ENCODE results near the gene KIAA2012. TPM values are rescaled to one million over a fixed set of nuclear protein-coding genes. Genes with fewer than 3 reads are reported as not detected.
A peak's percentile ranks its signal among the peaks of the same experiment; 100 is the strongest.

Gene KIAA2012
- total RNA-seq (2022) (0.17 TPM in 1 of 2 replicates, not detected in the other), Bru-seq, nascent RNA (percentile 10 among the genes with signal in this experiment), BruChase-seq, experiment 1, labeled RNA remaining after a 6-hour chase (percentile 9 among the genes with signal in this experiment), BruChase-seq, experiment 2, labeled RNA remaining after a 2-hour chase (percentile 8 among the genes with signal in this experiment)
- long read RNA-seq, partial matches to known transcripts: 1 of 1 reads
- long read RNA-seq, other reads (novel, unspliced or antisense): 0 of 1 reads

- Mint-ChIP-seq H3K9me3 (ENCODE audit: low read depth, unreplicated experiment) (no peaks in the 10 kb centered on the region), H3K27ac (ENCODE audit: unreplicated experiment) (no peak within 1 kb of the TSS), H3K27me3 (ENCODE audit: unreplicated experiment) (peaks cover 13% of the 10 kb centered on the region), H3K36me3 (ENCODE audit: insufficient read depth, unreplicated experiment) (no peaks in the 10 kb centered on the region), H3K4me3 (ENCODE audit: low read depth, unreplicated experiment) (no peak within 1 kb of the TSS), H3K4me1 (ENCODE audit: low read depth, unreplicated experiment) (peaks cover 6% of the 10 kb centered on the region)
- CTCF ChIA-PET: interaction anchor here (0.5 to 1.0 kb wide), 2 partner anchors 11 to 106 kb away, joined by 3 to 5 read pairs; no protein-coding TSS in a partner anchor
- no peak for DNase-seq
- no peak for TF ChIP-seq CTCF (IDR thresholded peaks at IDR 0.05; ENCODE audit: unreplicated experiment)
- no TSS peak for BruUV-seq (replicated peaks)
- intact Hi-C loops (cut with micrococcal nuclease; ENCODE audit: unreplicated experiment): no loop called here
Observed at GRCh38 chr2:202072737-202073401, at the start of gene KIAA2012. KIAA2012 (plus strand) TSS chr2:202073255; CDS start chr2:202073628, 373 bp downstream.

- Mint-ChIP-seq H3K36me3 (ENCODE audit: insufficient read depth, unreplicated experiment) (no peaks in the 10 kb centered on the region), H3K9me3 (ENCODE audit: low read depth, unreplicated experiment) (no peaks in the 10 kb centered on the region), H3K4me1 (ENCODE audit: low read depth, unreplicated experiment) (no peaks in the 10 kb centered on the region), H3K4me3 (ENCODE audit: low read depth, unreplicated experiment) (no peak overlapping the region), H3K27ac (ENCODE audit: unreplicated experiment) (no peak overlapping the region), H3K27me3 (ENCODE audit: unreplicated experiment) (peaks cover 50% of the 10 kb centered on the region)
- intact Hi-C loops (cut with micrococcal nuclease; ENCODE audit: unreplicated experiment): no loop called here
- BruUV-seq (replicated peaks): no TSS peak
- TF ChIP-seq CTCF (IDR thresholded peaks at IDR 0.05; ENCODE audit: unreplicated experiment): no peak
- CTCF ChIA-PET: no interaction called here
- no peak for DNase-seq
Observed at GRCh38 chr2:202023904-202024266, 49.2 kb upstream of the KIAA2012 start.

GRCh38 chr2:202024871-202025270 lies 48.2 kb upstream of the KIAA2012 start:
- Mint-ChIP-seq H3K4me3 (ENCODE audit: low read depth, unreplicated experiment) (no peak overlapping the region), H3K9me3 (ENCODE audit: low read depth, unreplicated experiment) (no peaks in the 10 kb centered on the region), H3K36me3 (ENCODE audit: insufficient read depth, unreplicated experiment) (no peaks in the 10 kb centered on the region), H3K27ac (ENCODE audit: unreplicated experiment) (no peak overlapping the region), H3K27me3 (ENCODE audit: unreplicated experiment) (peaks cover 43% of the 10 kb centered on the region), H3K4me1 (ENCODE audit: low read depth, unreplicated experiment) (no peaks in the 10 kb centered on the region)
- no TSS peak for BruUV-seq (replicated peaks)
- CTCF ChIA-PET: no interaction called here
- intact Hi-C loops (cut with micrococcal nuclease; ENCODE audit: unreplicated experiment): no loop called here
- no peak for DNase-seq
- no peak for TF ChIP-seq CTCF (IDR thresholded peaks at IDR 0.05; ENCODE audit: unreplicated experiment)

GRCh38 chr2:202025816-202026215 lies 47.2 kb upstream of the KIAA2012 start:
- no peak for TF ChIP-seq CTCF (IDR thresholded peaks at IDR 0.05; ENCODE audit: unreplicated experiment)
- intact Hi-C loops (cut with micrococcal nuclease; ENCODE audit: unreplicated experiment): no loop called here
- no TSS peak for BruUV-seq (replicated peaks)
- H3K4me3 Mint-ChIP-seq (ENCODE audit: low read depth, unreplicated experiment): no peak overlapping the region
- CTCF ChIA-PET: no interaction called here
- H3K27me3 Mint-ChIP-seq (ENCODE audit: unreplicated experiment): peaks cover 43% of the 10 kb centered on the region
- H3K27ac Mint-ChIP-seq (ENCODE audit: unreplicated experiment): no peak overlapping the region
- H3K4me1 Mint-ChIP-seq (ENCODE audit: low read depth, unreplicated experiment): no peaks in the 10 kb centered on the region
- no peaks in the 10 kb centered on the region for H3K36me3 Mint-ChIP-seq (ENCODE audit: insufficient read depth, unreplicated experiment)
- DNase-seq: no peak
- H3K9me3 Mint-ChIP-seq (ENCODE audit: low read depth, unreplicated experiment): no peaks in the 10 kb centered on the region

Data from Calu3 (cell line).